HG02981 (cell line): ENCODE data around the gene SLC9A4.

Experiments used
- ATAC-seq: cut with Tn5 transposase; IDR thresholded peaks from one replicate; pipeline ENCODE4 v1.9.1; 2021; ENCODE audit warnings: mild to moderate bottlenecking, moderate library complexity; ENCODE audit not compliant: unreplicated experiment

The SLC9A4 gene

GRCh38 chr2:102449370-102449974 lies 23.6 kb upstream of the SLC9A4 start:
- ATAC-seq = no peak

DNA sequence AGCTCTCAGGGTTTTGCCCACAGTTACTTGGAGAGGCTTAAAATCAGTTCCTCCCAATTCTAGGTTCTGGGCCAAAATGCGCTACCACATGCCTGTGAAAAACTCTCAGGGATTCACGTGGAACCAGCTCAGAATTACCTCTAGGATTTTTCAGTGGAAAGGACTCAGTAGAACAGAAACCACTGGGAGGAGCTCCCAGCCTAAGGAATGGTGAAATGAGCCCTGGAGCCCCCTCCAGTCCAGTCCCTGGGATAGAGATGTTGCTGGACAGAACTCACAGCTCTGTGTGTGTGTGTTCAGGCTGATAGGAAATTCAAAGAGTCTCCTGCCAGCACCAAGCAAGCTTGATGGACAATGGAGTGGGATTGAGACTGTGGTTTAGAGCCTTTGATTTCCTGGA lies 21.1 kb upstream of the SLC9A4 start:
- no peak for ATAC-seq

GRCh38 chr2:102453501-102453900 lies 19.5 kb upstream of the SLC9A4 start:
- no peak for ATAC-seq

- ATAC-seq = no peak
Measured at GRCh38 chr2:102455061-102455670, 17.9 kb upstream of the SLC9A4 start.

DNA sequence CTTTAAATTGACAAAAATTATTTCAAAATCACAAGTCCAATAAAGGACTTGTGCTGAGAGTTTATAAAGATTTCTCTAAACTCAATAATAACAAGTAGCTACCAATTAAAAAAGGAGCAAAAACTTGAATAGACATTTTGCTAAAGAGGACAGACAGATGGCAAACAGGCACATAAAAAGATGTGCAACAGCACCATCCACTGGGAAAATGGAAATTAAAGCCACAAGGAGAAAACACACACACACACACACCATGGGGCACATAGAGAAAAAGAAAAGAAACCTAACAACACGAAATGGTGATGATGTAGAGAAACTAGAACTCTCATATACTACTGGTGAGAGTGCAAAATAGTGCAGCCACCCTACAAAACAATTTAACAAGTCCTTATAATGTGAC lies 12.6 kb upstream of the SLC9A4 start:
- no peak for ATAC-seq

- ATAC-seq = no peak
Measured at GRCh38 chr2:102461188-102461587, 11.8 kb upstream of the SLC9A4 start.

GRCh38 chr2:102463160-102463559 lies 9.9 kb upstream of the SLC9A4 start:
- ATAC-seq = no peak

DNA sequence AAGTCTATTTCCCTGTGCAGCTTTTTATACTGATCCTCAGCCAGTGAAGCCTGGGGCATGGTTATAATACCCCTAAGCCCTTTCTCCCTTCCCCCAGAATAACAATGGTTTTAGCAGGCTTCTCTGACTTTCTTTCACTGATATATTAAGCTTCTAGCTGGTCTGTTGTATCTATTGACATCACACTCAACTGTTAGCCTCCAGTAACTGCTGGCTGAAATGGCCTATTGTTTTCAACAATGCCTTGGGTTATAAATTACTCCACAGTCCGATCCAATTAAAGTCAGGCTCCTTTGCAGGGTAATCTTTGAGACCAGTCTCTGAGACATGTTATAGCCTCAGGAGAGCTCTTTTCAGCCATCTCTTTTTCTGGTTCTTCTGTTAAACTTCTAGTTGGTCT lies 2.9 kb upstream of the SLC9A4 start:
- ATAC-seq = no peak

GRCh38 chr2:102473631-102474030 lies 605 bp downstream of the SLC9A4 start:
- no peak for ATAC-seq

DNA sequence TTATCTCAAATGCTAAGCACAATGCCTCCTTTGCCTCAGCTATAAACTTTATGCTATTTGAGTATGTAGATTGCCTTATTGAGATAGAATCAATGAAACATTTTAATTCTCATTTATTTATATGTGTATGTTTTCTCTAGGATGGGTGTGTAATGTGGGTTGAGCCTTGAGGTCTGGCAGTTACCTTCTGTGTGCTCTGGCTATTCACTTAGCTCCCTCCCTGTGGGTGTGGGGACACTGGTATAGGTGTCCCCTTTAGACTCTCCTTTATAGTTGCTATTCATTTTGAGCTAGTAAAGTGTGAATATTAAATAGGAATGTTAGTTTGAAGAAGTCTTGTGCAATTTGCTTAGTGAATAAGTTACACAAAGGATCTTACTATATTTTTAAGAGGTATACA lies 1.8 kb downstream of the SLC9A4 start:
- no peak for ATAC-seq

GRCh38 chr2:102478686-102479470 lies 5.9 kb downstream of the SLC9A4 start:
- ATAC-seq = no peak

GRCh38 chr2:102480285-102481195 lies 7.5 kb downstream of the SLC9A4 start:
- no peak for ATAC-seq

DNA sequence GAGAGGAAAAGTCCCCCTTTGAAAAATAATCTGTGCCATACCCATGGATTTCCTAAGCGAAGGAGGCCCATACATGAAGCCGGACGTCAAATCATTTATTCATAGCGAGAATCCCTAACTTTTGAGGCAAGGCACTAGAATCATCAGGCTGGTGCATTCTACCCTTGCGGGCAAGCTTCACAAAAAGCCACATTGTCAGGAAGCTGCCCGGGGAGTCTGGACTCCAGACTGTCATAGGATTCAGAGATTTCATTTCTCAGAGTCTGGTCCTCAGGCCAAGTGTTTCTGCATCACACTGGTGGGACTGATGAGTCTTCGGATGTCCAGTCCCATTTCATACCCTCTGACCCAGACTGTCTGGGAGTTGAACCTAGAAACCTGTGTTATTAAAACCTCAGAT lies 8.9 kb downstream of the SLC9A4 start:
- ATAC-seq = no peak

GRCh38 chr2:102483086-102483485 lies 10.1 kb downstream of the SLC9A4 start:
- ATAC-seq = no peak

GRCh38 chr2:102484310-102485061 lies 11.5 kb downstream of the SLC9A4 start:
- no peak for ATAC-seq

- no peak for ATAC-seq
Measured at GRCh38 chr2:102485147-102485785, 12.2 kb downstream of the SLC9A4 start.

DNA sequence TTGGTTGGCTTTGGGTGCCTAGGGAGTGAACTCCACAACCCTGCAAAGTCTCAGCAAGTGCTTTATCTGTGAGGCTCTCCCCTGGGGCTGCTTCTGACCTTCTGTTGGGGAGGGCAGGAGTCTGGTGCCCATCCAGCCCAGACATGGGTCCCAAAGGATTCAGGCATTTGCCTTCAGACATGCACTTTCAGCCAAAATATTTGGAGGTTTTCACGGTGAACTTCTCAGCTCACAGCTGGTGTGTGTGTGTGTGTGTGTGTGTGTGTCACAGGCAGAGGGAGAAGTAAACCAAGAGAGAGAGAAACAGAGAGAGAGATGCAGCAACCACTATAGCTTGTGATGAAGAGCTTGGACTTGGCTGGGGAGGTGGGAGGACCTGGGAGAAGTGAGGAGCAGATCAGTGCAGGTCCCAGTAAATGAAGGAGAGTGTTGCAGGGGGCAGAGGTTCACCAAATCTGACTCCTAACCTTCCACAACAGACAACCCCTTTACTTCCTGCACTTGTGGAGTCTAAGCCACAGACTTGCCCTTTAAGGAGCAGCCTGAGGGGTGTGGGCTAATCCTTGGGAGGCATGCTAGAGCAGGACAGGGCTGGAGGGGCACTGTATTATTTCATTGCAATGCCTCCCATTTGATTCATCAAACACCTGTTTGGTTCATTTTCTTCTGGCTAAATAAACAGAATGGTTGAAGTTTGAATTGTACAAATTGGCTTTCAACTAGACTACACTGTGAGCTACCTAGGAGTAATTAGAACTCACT lies 14.1 kb downstream of the SLC9A4 start:
- ATAC-seq = no peak

DNA sequence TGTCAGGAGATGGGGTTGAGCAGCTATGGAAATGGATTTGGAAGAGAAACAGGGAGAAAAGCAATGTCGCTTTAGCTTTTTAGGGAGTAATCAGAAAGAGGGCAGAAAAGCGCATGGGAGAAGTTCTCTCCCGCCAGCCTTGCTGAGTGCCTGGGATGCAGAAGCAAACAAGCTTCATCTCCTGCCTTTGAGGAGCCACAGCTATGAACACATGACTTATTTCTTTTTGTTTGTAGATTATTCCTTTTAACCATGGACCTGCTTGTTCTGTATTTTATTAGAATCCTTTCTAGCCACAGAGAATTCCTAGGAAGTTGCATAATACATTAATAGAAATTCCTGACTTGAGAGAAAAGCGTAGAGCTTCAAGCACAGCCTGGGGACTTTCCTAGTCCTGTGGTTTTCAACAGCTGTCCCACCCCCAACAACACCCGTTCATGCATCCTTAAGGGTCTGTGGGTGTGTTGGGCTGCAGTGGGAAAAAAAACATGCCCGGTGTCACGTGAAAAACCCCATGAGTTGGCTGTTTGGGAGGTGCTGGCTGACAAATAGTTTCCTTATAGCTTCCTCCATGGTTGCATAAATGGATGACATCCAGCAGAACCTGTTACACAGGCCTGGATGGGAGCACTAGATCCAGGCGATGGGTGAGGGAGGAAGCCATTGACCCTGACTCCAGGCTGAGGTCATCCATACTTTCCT lies 14.9 kb downstream of the SLC9A4 start:
- no peak for ATAC-seq

DNA sequence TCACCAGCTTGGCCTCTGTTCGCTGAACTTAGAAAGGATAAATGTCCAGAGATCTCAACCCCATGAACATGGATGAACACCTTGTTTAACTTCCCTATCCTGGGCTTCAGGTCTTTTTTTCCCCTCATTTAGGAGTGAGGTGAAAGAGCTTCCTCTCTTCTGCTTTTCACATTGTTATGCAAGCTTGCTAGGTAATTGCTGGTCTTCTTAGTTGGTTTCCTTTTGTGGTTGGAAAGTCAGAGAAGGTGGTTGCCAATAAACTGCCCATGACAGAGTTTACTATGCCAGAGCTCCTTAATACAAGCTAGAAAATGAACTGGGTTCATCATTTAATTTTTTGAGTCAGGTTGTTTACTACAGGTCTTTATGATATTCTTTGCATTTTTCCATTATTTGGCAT lies 16.6 kb downstream of the SLC9A4 start:
- no peak for ATAC-seq
